GM12873 (cell line): Measurements from ENCODE around the gene ZKSCAN5.

Experiments used
- TF ChIP-seq, protein P1 (sequence below): IDR thresholded peaks from 2 replicates; pipeline ENCODE4 v1.5.1; 2012; ENCODE audit warnings: low read depth, mild to moderate bottlenecking, moderate library complexity, low read length, control low read depth; ENCODE audit not compliant: insufficient read depth; ENCODE audit errors: missing control alignments

ZKSCAN5 gene

DNA sequence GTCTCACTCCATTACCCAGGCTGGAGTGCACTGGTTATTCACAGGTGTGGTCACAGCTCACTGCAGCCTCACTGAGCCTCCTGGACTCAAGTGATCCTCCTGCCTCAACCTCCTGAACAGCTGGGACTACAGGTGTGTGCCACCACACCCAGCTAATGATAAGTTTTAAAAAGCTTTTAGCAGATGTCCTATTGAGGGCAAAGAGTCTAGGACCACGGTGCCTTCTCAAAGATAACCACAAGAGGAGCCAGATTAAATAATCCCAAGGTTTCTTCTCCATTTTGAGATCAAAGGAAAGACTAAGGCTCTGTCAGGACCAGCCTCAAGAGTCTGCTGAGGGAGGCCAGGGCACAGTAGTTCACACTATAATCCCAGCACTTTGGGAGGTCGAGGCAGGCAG, 43.2 kb upstream of the ZKSCAN5 start:
- TF ChIP-seq, protein P1, sequence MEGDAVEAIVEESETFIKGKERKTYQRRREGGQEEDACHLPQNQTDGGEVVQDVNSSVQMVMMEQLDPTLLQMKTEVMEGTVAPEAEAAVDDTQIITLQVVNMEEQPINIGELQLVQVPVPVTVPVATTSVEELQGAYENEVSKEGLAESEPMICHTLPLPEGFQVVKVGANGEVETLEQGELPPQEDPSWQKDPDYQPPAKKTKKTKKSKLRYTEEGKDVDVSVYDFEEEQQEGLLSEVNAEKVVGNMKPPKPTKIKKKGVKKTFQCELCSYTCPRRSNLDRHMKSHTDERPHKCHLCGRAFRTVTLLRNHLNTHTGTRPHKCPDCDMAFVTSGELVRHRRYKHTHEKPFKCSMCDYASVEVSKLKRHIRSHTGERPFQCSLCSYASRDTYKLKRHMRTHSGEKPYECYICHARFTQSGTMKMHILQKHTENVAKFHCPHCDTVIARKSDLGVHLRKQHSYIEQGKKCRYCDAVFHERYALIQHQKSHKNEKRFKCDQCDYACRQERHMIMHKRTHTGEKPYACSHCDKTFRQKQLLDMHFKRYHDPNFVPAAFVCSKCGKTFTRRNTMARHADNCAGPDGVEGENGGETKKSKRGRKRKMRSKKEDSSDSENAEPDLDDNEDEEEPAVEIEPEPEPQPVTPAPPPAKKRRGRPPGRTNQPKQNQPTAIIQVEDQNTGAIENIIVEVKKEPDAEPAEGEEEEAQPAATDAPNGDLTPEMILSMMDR, result no peak

DNA sequence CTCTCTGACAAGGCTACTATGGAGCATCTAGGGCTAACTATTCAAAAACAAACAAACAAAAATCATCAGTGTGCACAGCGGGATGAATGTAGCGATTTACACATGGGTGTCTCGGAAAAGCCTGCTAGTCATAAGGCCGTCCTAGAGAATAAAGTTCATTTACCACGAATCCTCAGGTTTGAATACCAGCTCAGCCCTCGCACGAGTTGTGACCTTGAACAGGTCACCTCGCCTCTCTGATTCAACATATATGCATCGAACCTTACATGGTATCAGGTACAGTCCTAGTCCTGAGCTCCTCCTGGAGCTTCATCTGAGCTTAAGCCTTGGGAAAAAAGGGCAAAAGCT, 39.1 kb upstream of the ZKSCAN5 start:
- TF ChIP-seq, protein P1, result no peak

DNA sequence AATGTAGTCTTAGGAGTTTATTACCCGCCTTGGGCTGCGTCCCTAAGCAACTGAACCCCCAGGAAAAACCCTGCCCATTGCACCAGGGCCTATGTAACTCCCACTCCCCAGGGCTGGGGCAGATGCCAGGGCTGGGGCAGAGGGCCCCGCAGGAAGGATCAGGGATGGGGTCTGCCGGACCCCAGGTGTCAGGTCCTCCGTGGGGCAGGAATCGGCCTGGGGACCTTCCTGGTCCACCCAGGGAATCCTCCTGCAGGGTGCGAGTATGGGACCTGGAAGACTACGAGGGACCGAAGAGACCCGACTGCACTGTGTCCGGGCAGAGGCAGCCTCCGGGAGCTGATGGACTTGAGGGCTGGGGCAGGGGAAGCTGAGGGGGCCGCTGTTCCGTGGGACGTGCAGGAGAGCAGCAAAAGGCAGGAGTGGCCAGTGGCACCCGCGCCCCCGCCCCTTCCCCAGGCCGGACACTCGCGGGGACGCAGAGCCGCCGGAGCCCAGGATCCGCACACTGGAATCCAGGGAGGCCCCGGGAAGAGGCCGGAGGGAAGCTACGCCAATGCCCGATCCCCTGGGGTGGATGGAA, 36.0 kb upstream of the ZKSCAN5 start:
- TF ChIP-seq, protein P1, result no peak

DNA sequence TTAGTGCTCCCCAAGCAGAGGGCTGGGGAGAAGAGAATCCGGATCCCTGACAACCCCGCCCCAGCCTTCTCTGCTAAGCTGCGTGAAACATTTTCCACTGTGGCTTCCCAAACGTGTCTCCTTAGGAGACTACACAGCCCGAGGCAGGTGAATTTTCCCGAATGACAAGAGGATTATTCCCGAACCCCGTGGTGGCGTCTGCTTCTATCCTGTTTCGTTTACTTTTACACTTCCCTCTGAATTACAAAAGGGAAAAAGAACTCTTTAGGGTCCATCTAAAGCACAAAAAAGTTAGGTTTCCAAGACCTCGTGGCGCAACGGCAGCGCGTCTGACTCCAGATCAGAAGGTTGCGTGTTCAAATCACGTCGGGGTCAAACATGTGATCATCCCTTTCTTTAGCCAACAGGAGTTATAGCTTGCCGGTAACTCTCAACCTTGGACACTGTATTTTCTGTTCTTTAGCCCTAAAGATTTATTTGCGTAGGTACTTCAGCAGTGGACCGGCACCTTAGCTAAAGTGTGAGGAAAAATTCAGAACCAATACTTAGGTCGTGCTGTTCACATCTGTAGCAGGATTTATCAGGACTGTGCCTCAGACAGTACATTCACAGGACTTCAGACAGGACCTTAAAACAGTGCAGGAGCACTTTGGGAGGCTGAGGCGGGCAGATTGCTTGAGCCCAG, 34.9 kb upstream of the ZKSCAN5 start:
- TF ChIP-seq, protein P1, result no peak

DNA sequence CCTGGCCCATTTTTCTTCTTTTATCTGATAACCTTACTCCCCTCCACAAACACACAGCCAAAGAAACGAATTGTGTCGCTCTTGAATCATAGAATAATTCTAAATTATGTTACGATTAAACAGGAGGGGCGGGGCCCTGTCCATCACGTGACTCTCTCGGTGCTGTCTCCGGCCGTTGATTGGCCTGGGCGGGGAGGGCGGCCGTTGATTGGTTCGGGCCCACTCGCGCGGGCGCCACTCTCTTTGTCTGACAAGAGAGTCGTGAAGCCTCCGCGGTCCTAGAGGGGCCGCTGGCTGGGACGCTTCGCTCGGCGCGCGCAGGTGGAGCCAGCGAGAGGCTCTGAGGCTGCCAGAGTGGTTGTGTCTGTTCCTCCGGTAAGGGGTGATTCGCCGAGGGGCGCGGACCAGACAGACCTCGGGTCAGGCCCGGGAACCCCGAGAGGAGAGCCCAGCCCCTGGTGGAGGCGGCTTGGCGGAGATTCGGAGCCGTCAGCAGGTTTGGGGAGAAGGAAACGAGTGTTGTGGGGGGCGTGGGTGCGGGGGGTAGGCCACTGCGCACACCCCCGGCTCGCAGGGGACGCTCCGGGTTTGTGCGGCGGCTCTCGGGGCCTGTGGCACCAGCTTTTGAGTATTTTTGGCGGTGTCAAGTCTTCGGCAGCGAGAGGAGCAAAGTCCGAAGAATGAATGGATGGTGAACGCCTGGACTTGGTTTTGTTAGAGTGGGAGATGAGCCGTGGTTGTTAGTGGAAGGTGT, 31.7 kb upstream of the ZKSCAN5 start, which contains the start of gene ZNF789:
TSS of gene ZNF789 (plus strand) at position 330 of the 754 bp plus-strand sequence. CDS start 3,567 bp downstream, outside the sequence.
- TF ChIP-seq, protein P1, result no peak

DNA sequence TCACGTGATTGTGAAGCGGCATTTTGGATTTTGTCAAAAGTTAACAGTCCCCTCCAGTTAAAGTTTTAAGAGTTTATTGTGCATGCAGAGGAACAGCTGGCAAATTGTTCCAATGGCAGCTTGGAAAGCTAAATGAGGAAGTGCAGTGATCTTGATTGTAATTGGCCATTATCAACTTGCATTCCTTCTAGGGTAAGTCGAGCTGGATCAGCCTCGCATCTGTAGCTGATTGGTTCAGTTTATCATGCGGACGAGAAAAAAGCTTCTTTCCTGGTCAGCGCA, 31.2 kb upstream of the ZKSCAN5 start:
- TF ChIP-seq, protein P1, result no peak

DNA sequence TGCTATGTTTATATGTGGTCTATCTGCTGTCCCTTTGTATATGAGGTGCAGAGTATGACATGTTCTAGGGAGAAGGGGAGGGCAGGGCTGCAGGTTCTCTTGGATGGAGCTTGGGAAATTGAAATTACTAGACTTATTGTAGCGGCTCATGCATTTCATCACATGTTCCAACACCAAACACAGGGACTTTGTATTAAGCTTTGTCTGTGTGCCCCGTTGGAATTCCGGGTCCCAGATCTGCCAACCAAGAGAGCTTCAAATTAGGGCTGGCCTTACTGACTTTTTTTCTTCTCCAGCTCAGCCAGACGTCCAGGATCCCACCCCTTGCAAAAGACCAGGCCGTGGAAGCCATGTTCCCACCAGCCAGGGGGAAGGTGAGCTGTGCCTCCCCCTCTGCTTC, 28.4 kb upstream of the ZKSCAN5 start:
- TF ChIP-seq, protein P1, result no peak
